GM23338 (cell line): ENCODE data around the gene ADGRV1. TPM values are rescaled to one million over a fixed set of nuclear protein-coding genes. Genes with fewer than 3 reads are reported as not detected.

Experiments used
- ATAC-seq: fragments of 200-7000 bp; cut with Tn5 transposase; 3 replicates; pipeline ENCODE4 v1.9.1; 2020
- DNase-seq: peaks from one replicate; pipeline ENCODE4 v3.0.0-alpha.2; 2015; ENCODE audit warnings: low spot score
- H2AFZ ChIP-seq: fragments of 200-600 bp; sonication (generic); 2 replicates; pipeline ENCODE4 v1.8.0; 2016; ENCODE audit warnings: antibody characterized with exemption, mild to moderate bottlenecking, moderate library complexity
- H3F3A ChIP-seq: fragments of 200-600 bp; sonication (generic); replicated peaks from 2 replicates; pipeline ENCODE4 v1.8.0; 2017; ENCODE audit warnings: antibody characterized with exemption, mixed run types, low read depth
- H3K27ac ChIP-seq: fragments of 200-600 bp; sonication (generic); 2 replicates; pipeline ENCODE4 v1.6.1; 2016; ENCODE audit warnings: low read depth
- H3K27me3 ChIP-seq: fragments of 200-600 bp; sonication (generic); 2 replicates; pipeline ENCODE4 v1.8.0; 2016; ENCODE audit warnings: mild to moderate bottlenecking, mixed run types, moderate library complexity; ENCODE audit not compliant: insufficient read depth
- H3K36me3 ChIP-seq: fragments of 200-600 bp; sonication (generic); 2 replicates; pipeline ENCODE4 v1.8.0; 2016; ENCODE audit warnings: mild to moderate bottlenecking; ENCODE audit not compliant: insufficient read depth
- H3K4me1 ChIP-seq: fragments of 200-600 bp; sonication (generic); 2 replicates; pipeline ENCODE4 v1.8.0; 2016; ENCODE audit warnings: mild to moderate bottlenecking, moderate library complexity; ENCODE audit not compliant: insufficient read depth
- H3K4me2 ChIP-seq: fragments of 200-600 bp; sonication (generic); 2 replicates; pipeline ENCODE4 v1.7.1; 2017; ENCODE audit warnings: mixed run types
- H3K4me3 ChIP-seq: fragments of 200-600 bp; sonication (generic); 2 replicates; pipeline ENCODE4 v1.6.1; 2016; ENCODE audit warnings: mixed run types
- H3K79me2 ChIP-seq: fragments of 200-600 bp; sonication (generic); replicated peaks from 2 replicates; pipeline ENCODE4 v1.8.0; 2017; ENCODE audit warnings: mild to moderate bottlenecking; ENCODE audit not compliant: insufficient read depth
- H3K9me2 ChIP-seq: fragments of 200-600 bp; sonication (generic); 2 replicates; pipeline ENCODE4 v1.8.0; 2017; ENCODE audit not compliant: insufficient read depth
- H4K20me1 ChIP-seq: fragments of 200-600 bp; sonication (generic); replicated peaks from 2 replicates; pipeline ENCODE4 v1.8.0; 2017; ENCODE audit warnings: mild to moderate bottlenecking; ENCODE audit not compliant: insufficient read depth
- H3K27ac Mint-ChIP-seq: 2 replicates; pipeline ENCODE4 v1.8.0; 2020; ENCODE audit warnings: inconsistent platforms, mild to moderate bottlenecking, moderate library complexity, mixed read lengths
- H3K27me3 Mint-ChIP-seq: 3 replicates; pipeline ENCODE4 v1.8.0; 2022; ENCODE audit warnings: low read depth, mild to moderate bottlenecking, moderate library complexity, mixed read lengths, inconsistent platforms; ENCODE audit not compliant: insufficient read depth, poor library complexity
- H3K36me3 Mint-ChIP-seq: 3 replicates; pipeline ENCODE4 v1.8.0; 2021; ENCODE audit warnings: low read depth, mild to moderate bottlenecking, inconsistent platforms, moderate library complexity, mixed read lengths
- H3K4me1 Mint-ChIP-seq: 3 replicates; pipeline ENCODE4 v1.8.0; 2020; ENCODE audit warnings: mild to moderate bottlenecking, inconsistent platforms, mixed read lengths
- H3K4me3 Mint-ChIP-seq: 3 replicates; pipeline ENCODE4 v1.8.0; 2021; ENCODE audit warnings: moderate library complexity, mild to moderate bottlenecking, inconsistent platforms, mixed read lengths
- H3K9me3 Mint-ChIP-seq: 3 replicates; pipeline ENCODE4 v1.8.0; 2020; ENCODE audit warnings: moderate library complexity, mild to moderate bottlenecking, inconsistent platforms, mixed read lengths
- CREB1 ChIP-seq: fragments of 250-450 bp; sonication (Bioruptor Pico); IDR thresholded peaks from 2 replicates; pipeline ENCODE4 v1.5.0; 2020; ENCODE audit warnings: low read depth, mild to moderate bottlenecking, moderate library complexity
- ETS1 ChIP-seq: IDR thresholded peaks from 2 replicates; pipeline ENCODE4 v1.6.1; 2016; ENCODE audit warnings: antibody characterized with exemption
- EZH2 ChIP-seq: fragments of 200-600 bp; sonication (generic); IDR thresholded peaks from one replicate; pipeline ENCODE4 v1.8.0; 2017; ENCODE audit warnings: antibody characterized with exemption, mild to moderate bottlenecking, low read depth; ENCODE audit not compliant: unreplicated experiment
- EZH2phosphoT487 ChIP-seq: fragments of 200-600 bp; sonication (generic); IDR thresholded peaks from one replicate; pipeline ENCODE4 v1.8.1; 2018; ENCODE audit warnings: antibody characterized with exemption; ENCODE audit not compliant: unreplicated experiment
- JUNB ChIP-seq: IDR thresholded peaks from one replicate; pipeline ENCODE4 v1.6.1; 2016; ENCODE audit warnings: antibody characterized with exemption; ENCODE audit not compliant: unreplicated experiment
- NANOG ChIP-seq: IDR thresholded peaks from 2 replicates; pipeline ENCODE4 v1.6.1; 2016; ENCODE audit warnings: antibody characterized with exemption, borderline replicate concordance
- POLR2AphosphoS5 ChIP-seq: IDR thresholded peaks from 2 replicates; pipeline ENCODE4 v1.6.1; 2016; ENCODE audit warnings: antibody characterized with exemption, low read depth
- REST ChIP-seq: IDR thresholded peaks from one replicate; pipeline ENCODE4 v1.6.1; 2018; ENCODE audit warnings: antibody characterized with exemption; ENCODE audit not compliant: unreplicated experiment
- STAT1 ChIP-seq: IDR thresholded peaks from one replicate; pipeline ENCODE4 v1.6.1; 2016; ENCODE audit warnings: antibody characterized with exemption; ENCODE audit not compliant: unreplicated experiment
- ZNF114 ChIP-seq: fragments of 250-450 bp; sonication (Bioruptor Pico); IDR thresholded peaks from 2 replicates; pipeline ENCODE4 v1.5.0; 2020; ENCODE audit warnings: mild to moderate bottlenecking, moderate library complexity
- ZNF462 ChIP-seq: fragments of 250-450 bp; sonication (Bioruptor Pico); IDR thresholded peaks from 2 replicates; pipeline ENCODE4 v1.5.0; 2020; ENCODE audit warnings: mild to moderate bottlenecking, moderate library complexity
- polyA plus RNA-seq: library from polyadenylated mRNA; unstranded; fragments of >200 nt; fragmentation: Nextera tagmentation; extraction: Ambion mirVana; gene quantifications from 2 replicates; pipeline ENCODE4 v1.2.1, GENCODE V29; 2016
- total RNA-seq: library from RNA; depleted of rRNA; stranded (reverse); fragments of >200 nt; shearing (Covaris generic); gene quantifications from 2 replicates; pipeline ENCODE4 v1.2.3, GENCODE V29; 2014

ADGRV1 gene
- total and polyA plus RNA-seq, 2 experiments from 2014 or later, result 46.1 to 149 TPM

- no peak for TF ChIP-seq ZNF462 (CRISPR knock-in tag)
- no peak for TF ChIP-seq CREB1 (CRISPR knock-in tag)
- no peak for TF ChIP-seq STAT1
- TF ChIP-seq EZH2, result no peak
Observed at GRCh38 chr5:91188755-91189154, 630.2 kb downstream of the ADGRV1 start (continued).

GRCh38 chr5:91189480-91190313 is 631.1 kb downstream of the ADGRV1 start:
- H3K27me3 ChIP-seq, result no peaks in the 10 kb centered on the region
- H3K4me1 ChIP-seq, result no peaks in the 10 kb centered on the region
- no peak overlapping the region for H3K4me2 ChIP-seq
- peak overlapping the region; percentile 84 for H2AFZ ChIP-seq
- Mint-ChIP-seq H3K27me3 (peaks cover 2% of the 10 kb centered on the region), H3K36me3 (no peaks in the 10 kb centered on the region), H3K4me3 (no peak overlapping the region), H3K4me1 (peaks cover 6% of the 10 kb centered on the region; the same call in 2 of the 3 replicates), H3K27ac (peak overlapping the region; percentile 30; the same call in 1 of the 2 replicates), H3K9me3 (no peaks in the 10 kb centered on the region)
- H4K20me1 ChIP-seq, result no peaks in the 10 kb centered on the region
- no peak overlapping the region for H3K27ac ChIP-seq
- H3K9me2 ChIP-seq, result peaks cover 6% of the 10 kb centered on the region; the same call in 1 of the 2 replicates
- ATAC-seq (peak; percentile 23; the same call in 1 of the 3 replicates), DNase-seq (no peak)
- no peak overlapping the region for H3K4me3 ChIP-seq
- H3F3A ChIP-seq, result no peaks in the 10 kb centered on the region
- no peaks in the 10 kb centered on the region for H3K79me2 ChIP-seq
- no peaks in the 10 kb centered on the region for H3K36me3 ChIP-seq
- no peak for TF ChIP-seq CREB1 (CRISPR knock-in tag)
- TF ChIP-seq POLR2AphosphoS5, result no peak
- no peak for TF ChIP-seq NANOG
- no peak for TF ChIP-seq ZNF114
- TF ChIP-seq ETS1, result no peak
- no peak for TF ChIP-seq JUNB
- TF ChIP-seq EZH2phosphoT487, result no peak
- TF ChIP-seq REST, result no peak
- no peak for TF ChIP-seq STAT1
